SK-N-DZ (cell line): ENCODE results near the gene VAV3.

ENCODE experiments used
- DNase-seq: peaks from one replicate; pipeline ENCODE4 v3.0.0-alpha.2; 2015; ENCODE audit warnings: low spot score

VAV3 gene

GRCh38 chr1:107972391-107973180, 7.6 kb upstream of the VAV3 start:
- no peak for DNase-seq

- DNase-seq = no peak
Measured at GRCh38 chr1:107966550-107966949, 1.6 kb upstream of the VAV3 start.

DNA sequence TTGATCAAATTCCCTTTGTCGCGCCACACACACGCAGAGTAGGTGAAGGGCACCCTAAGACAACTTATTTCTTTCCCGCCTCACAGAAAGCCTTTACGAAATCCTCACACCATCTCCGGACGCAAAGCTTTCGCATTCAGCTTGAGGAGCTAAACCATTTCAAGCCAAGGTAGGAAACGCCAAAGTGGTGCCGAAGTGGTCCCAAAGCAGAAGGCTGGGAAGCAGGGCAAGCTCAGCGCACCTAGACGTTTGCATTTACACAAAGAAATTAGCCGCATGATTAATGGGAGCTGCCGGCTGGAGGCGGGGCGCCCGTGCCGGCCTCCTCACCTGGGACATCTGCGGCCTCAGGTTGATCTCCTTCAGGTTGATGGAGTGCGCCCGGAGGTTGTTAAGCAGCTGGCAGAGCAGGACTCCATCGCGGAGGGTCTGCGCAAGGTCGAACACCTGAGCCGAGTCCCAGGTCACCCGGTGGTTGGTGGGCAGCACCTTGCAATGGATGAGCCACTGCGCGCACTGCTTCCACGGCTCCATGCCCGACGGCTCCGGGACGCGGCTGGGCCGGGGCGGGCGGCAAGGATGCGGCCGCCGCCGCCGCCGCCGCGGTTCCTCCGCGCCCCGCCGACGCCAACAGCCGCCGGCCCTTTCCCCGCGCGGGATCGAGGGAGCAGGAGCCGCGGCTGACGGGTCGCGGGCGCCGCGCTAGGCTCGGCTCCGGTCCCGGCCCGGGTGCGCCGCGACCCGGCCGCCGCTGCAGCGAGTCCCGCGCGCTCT, 457 bp downstream of the VAV3 start:
- DNase-seq = no peak

GRCh38 chr1:107963601-107964335, 1.2 kb downstream of the VAV3 start:
- DNase-seq = no peak

- DNase-seq = no peak
Measured at GRCh38 chr1:107963008-107963407, 2.0 kb downstream of the VAV3 start.

GRCh38 chr1:107954719-107955415, 10.1 kb downstream of the VAV3 start:
- no peak for DNase-seq

DNA sequence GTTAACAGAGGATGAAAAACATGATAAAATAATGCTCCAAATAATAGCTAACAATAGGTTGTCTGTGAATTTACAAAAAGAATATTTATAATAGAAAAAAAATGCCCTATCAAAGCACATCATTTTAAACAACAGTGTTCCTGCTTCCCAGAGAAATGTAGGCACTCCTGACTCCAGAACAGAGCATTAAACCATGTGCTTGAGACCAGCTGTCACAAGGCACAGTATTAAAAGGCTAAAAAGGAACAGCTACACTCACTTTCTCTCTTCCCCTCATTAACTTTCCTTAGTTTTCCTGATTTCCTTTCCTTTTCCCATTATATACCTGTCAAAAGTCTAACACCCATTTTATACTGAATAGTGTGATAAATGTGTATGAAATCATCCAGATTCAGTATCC, 10.9 kb downstream of the VAV3 start:
- DNase-seq = no peak

DNA sequence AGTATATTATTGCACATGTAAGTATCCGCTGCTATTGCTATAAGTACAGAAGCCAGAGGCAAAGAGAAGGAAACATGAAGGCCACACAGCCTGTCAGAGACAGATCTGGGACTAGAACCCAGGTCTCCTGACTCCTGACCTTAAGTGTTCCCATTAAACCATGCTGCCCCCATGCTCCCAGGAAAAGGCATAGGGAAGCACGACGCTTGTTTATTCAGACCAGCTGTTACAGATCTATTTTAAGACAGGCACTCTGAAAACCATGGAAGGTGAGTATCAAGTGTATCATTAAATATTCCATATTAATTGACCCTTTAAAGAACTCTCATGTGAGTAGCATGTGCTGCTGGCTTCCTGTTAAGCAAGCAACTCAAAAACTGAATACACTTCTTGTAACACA, 11.4 kb downstream of the VAV3 start:
- no peak for DNase-seq

DNA sequence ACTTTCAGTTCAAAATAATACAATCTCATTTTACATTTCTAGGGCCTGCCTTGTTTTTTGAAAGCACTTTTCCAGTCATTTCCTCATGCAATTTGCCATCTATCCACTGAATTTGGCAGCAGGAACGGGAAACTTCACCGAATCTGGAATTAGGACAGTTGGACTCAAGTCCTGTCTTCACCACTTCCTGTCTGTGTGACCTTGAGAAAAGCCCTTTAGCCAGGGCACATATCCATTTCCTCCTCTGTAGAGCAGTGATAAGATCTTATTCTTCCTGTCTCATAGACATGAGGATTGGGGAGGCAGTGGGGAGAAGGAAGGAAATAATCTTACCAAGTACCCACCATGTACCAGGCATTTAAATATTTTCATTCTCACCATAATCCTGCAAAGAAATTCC, 12.0 kb downstream of the VAV3 start:
- DNase-seq = no peak

DNA sequence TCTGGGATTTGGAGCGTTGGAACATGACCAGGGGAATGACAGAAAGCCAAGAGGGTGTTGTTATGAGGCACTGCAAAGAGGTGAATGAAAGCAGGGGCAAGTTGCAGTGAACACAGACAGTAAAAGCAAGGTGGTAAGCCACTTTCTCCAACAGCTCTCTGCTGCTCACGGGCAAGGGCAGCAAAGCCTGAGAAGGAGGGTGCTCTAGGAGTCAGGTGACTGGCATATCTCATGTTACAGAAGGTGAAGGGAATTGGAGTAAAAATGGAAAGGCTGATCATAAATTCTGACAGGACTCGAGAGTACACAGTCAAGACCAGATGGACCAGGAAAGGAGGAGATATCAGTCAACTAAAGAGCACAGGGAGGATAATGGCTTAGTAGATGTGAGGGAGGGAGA, 14.5 kb downstream of the VAV3 start:
- DNase-seq = no peak

DNA sequence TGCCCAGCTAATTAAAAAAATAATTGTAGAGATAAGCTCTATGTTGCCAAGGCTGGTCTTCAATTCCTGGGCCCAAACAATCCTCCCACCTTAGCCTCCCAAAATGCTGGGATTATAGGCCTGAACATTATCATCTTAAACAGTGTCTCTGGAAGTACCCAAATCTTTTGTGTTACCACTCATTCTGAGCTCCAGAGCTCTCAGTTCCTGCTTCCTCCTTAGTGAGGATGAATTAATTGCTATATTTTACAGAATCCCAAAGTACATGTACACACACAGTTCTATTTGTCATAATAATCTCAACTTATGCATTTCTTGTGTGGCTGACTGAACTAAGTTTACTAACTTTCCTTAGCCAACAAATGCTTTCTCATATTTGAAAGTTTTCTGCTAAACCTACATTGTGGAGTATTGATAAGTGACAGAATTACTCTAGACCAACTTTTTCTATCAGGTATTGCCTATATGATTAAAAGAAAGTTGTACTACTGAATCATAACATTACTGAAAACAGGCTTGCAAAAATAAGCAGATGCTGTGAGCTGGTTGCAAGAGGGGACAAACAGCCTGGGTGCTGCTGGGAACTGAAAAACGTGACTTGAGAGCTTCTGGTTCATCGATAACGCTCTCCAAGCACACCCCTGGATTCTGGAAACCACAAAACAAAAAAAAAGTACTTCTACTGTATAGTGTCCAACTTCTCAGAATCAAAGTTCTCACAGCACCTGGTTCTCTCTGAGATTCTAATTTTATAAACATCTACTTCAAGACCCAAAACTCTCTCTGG, 15.3 kb downstream of the VAV3 start:
- no peak for DNase-seq

GRCh38 chr1:107946794-107947193, 18.2 kb downstream of the VAV3 start:
- DNase-seq = no peak

DNA sequence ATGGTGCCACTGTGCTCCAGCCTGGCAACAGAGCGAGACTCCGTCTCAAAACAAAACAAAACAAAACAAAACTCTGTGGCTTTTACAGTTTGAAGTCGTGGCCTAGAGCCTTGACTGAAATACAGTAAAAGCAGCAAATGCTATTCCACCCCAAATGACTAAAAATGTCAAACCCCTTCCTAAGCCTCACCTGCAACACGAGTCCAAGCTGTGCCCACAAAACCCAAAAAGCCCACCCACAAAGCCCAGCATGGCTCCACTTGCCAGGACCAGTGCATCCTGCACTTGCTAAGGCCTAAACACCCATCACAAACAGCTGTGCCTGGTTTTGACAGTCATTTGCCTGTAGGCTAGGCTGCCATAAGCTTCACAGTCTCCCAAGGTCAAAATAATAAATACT, 21.3 kb downstream of the VAV3 start:
- no peak for DNase-seq

DNA sequence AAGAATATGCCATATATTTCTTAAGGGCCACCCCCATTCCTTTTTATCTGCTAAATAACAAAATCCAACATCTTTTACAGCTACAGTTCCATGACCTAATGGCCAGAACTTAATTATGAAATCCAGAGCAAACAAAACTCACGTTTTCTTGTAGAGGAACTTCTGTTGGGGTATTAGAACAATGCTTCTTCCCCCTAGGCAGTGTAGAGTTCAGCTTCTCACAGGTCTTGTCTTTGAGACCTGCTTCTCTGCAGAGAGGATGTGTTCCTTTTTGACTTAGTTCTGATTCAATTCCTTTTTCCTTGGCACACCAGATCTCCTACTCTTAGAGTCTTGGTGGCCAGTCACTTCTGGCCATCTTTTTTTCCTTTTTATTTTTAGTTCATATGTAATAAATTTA, 22.2 kb downstream of the VAV3 start:
- no peak for DNase-seq

DNA sequence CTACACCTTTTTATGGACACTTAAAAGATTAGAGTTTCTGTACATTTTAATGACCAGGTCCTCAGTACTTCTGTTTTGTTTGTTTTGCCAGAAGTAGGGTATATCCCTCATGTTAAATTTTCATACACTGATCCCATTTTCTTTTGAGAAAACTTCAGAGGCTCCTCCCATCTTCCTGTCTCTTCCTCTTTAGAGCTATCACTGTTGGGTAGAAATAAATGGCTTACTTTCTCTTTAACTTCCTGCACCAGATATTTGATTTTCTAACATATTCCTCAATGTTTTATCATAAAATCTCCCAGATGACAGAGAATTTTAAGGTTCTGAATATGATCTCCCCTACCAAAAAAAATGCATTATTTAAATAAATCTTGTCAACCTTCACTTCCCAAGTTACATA, 23.4 kb downstream of the VAV3 start:
- no peak for DNase-seq

- DNase-seq = no peak
Measured at GRCh38 chr1:107941123-107941522, 23.9 kb downstream of the VAV3 start.

GRCh38 chr1:107940701-107941100, 24.3 kb downstream of the VAV3 start:
- no peak for DNase-seq

DNA sequence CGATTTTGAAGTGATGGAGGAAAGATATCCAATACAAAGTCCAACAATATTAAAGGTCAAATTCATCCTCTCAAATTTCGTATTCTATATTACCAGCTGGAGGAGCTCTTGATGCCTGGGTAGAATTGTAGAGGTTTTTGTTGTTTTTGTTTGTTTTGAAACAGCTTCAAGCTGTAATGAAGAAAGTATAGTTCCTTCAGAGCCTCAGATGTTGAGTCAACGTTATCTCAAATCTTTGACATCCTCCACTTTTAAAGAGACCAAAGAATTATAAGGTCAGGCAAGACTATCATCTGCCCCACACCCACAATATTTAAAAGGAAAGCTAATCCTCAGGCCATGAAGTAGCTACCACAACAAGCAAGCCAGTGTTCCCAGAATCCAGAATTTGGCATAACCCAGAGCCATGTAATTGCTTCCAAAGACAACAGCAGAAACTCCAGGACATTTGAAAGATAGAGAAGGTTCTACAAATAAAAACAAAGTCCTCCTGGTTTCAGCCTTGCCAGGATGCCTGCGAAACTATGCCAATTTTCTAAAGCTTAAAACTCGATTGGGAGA, 24.9 kb downstream of the VAV3 start:
- DNase-seq = no peak

GRCh38 chr1:107939256-107939655, 25.7 kb downstream of the VAV3 start:
- no peak for DNase-seq
